ENCODE measurements around the gene IRS2.
"Not testable (repeated sequence)": the region's sequence is repeated elsewhere in the genome, so short reads cannot be mapped to it uniquely, and the experiment has no call there.

IRS2 gene

GRCh38 chr13:109786457-109787134, at the start of gene IRS2:
Gene IRS2 (minus strand): TSS chr13:109786583. CDS start chr13:109786053, 530 bp downstream.
- DNase-seq, result peak; percentile 82

- DNase-seq, result no peak
Measured at GRCh38 chr13:109834973-109835720, 48.8 kb upstream of the IRS2 start.

GRCh38 chr13:109833940-109834339, 47.6 kb upstream of the IRS2 start:
- no peak for DNase-seq

GRCh38 chr13:109833071-109833470, 46.7 kb upstream of the IRS2 start:
- no peak for DNase-seq

GRCh38 chr13:109828591-109829316, 42.4 kb upstream of the IRS2 start:
- not testable (repeated sequence) for DNase-seq

GRCh38 chr13:109823201-109823600, 36.8 kb upstream of the IRS2 start:
- DNase-seq, result not testable (repeated sequence)

GRCh38 chr13:109821103-109821502, 34.7 kb upstream of the IRS2 start:
- DNase-seq, result no peak

- no peak for DNase-seq
Measured at GRCh38 chr13:109819874-109820273, 33.5 kb upstream of the IRS2 start.

- DNase-seq, result no peak
Measured at GRCh38 chr13:109818886-109819285, 32.5 kb upstream of the IRS2 start.

GRCh38 chr13:109817591-109818535, 31.5 kb upstream of the IRS2 start:
- DNase-seq, result no peak

- DNase-seq, result no peak
Measured at GRCh38 chr13:109816808-109817203, 30.4 kb upstream of the IRS2 start.

GRCh38 chr13:109816112-109816807, 29.9 kb upstream of the IRS2 start:
- DNase-seq, result no peak

- DNase-seq, result no peak
Measured at GRCh38 chr13:109815651-109816050, 29.3 kb upstream of the IRS2 start.

- no peak for DNase-seq
Measured at GRCh38 chr13:109813663-109814062, 27.3 kb upstream of the IRS2 start.

- no peak for DNase-seq
Measured at GRCh38 chr13:109812382-109812781, 26.0 kb upstream of the IRS2 start.

GRCh38 chr13:109810761-109811510, 24.6 kb upstream of the IRS2 start:
- DNase-seq, result no peak

- no peak for DNase-seq
Measured at GRCh38 chr13:109809216-109809932, 23.0 kb upstream of the IRS2 start.

GRCh38 chr13:109807345-109807744, 21.0 kb upstream of the IRS2 start:
- no peak for DNase-seq

GRCh38 chr13:109804654-109805053, 18.3 kb upstream of the IRS2 start:
- DNase-seq, result no peak

- DNase-seq, result no peak
Measured at GRCh38 chr13:109803825-109804224, 17.4 kb upstream of the IRS2 start.

GRCh38 chr13:109802936-109803335, 16.6 kb upstream of the IRS2 start:
- no peak for DNase-seq

Data from SIG-M5 (cell line).